Measurements from ENCODE around the gene ARL6IP6. TPM values are rescaled to one million over a fixed set of nuclear protein-coding genes. Genes with fewer than 3 reads are reported as not detected.
A peak's percentile ranks its signal among the peaks of the same experiment; 100 is the strongest.
"Not testable (repeated sequence)": the region's sequence is repeated elsewhere in the genome, so short reads cannot be mapped to it uniquely, and the experiment has no call there.

Gene ARL6IP6
- total and polyA plus RNA-seq, 5 experiments from 2014 or later = 13.4 to 27.0 (median 16.1) TPM

DNA sequence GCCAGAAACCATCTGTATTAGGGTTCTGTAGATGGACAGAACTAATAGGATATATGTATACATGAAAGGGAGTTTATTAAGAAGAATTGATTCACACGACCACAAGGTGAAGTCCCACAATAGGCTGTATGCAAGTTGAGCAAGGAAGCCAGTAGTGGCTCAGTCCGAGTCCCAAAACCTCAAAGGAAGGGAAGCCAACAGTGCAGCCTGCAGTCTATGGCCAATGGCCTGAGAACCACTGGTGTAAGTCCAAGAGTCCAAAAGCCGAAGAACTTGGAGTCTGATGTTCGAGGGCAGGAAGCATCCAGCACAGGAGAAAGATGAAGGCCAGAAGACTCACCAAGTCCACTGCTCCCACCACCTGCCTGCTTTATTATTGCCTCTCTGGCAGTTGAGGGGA lies 44.8 kb downstream of the ARL6IP6 start:
- ATAC-seq, H3K27ac Mint-ChIP-seq, H3K9me3 Mint-ChIP-seq, POLR2A ChIA-PET, DNase-seq, H3K4me3 Mint-ChIP-seq, H3K4me1 Mint-ChIP-seq, H3K27me3 Mint-ChIP-seq: not testable (repeated sequence)
- peaks cover 0 to 24% (median 10%) of the 10 kb centered on the region in 3 donors for H3K36me3 Mint-ChIP-seq

DNA sequence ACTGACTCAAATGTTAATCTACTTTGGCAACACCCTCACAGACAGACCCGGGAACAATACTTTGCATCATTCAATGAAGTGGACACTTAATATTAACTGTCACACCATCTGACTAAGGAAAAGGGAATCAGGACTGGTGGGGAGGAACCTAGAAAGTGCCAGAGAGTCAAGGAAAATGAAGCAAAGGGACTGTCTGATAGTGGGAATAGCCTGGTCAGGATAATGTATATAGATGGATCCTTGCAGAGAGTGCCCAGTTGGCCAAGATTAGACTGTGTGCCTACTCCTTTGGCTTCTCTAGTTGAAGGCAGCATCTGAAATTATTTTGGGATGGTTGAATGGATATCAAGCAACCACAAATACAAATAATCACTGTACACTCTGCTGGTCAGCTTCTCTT lies 45.2 kb downstream of the ARL6IP6 start:
- Mint-ChIP-seq H3K36me3 (peaks cover 0 to 24% (median 10%) of the 10 kb centered on the region in 3 donors), H3K27me3 (peaks cover 0 to 3% (median 0%) of the 10 kb centered on the region in 5 donors), H3K4me3 (no peak overlapping the region), H3K9me3 (no peaks in the 10 kb centered on the region), H3K4me1 (no peaks in the 10 kb centered on the region), H3K27ac (peak overlapping the region in 1 of 10 donors; percentile 46)
- POLR2A ChIA-PET = no interaction called here
- DNase-seq (no peak), ATAC-seq (no peak)

DNA sequence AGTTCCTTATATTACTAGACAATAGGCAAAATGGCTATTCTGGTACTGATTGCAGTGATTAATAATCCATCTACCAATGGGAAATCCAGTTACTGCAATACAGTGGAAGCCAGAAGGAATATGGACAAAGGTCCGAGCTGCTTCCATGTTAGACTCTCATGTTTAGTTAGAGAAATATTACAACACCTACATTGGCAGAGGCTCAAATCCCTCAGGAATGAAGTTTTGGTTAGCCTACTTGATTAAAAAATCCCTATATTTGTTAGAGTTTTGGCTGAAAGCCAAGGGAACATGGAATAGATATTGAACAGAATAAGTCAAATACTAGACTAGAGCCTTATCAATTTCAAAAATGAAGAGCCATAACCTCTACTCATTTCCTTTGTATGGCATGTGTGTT lies 48.5 kb downstream of the ARL6IP6 start:
- no peak for DNase-seq
- Mint-ChIP-seq H3K36me3 (peaks cover 0 to 7% (median 5%) of the 10 kb centered on the region in 3 donors), H3K9me3 (no peaks in the 10 kb centered on the region), H3K4me3 (no peak overlapping the region), H3K27me3 (peaks cover 0 to 3% (median 0%) of the 10 kb centered on the region in 5 donors), H3K27ac (no peak overlapping the region), H3K4me1 (no peaks in the 10 kb centered on the region)
- POLR2A ChIA-PET = no interaction called here
- no peak for ATAC-seq

DNA sequence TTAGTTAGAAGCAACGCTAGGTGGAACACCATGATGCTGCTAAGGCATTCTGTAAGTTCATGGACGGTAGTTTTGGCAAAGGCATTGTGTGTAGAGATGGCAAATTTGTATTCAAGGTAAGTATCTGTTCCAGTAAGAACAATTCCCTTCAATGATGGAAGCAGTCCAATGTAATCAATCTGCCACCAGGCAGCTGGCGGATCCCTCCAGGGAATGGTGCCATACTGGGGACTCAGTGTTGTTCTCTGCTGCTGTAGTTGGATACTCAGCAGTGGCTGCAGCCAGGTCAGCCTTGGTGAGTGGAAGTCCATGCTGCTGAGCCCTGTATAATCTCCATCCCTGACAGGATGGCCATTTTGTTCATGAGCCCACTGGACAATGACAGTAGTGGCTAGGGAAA lies 62.8 kb downstream of the ARL6IP6 start:
- H3K4me3 Mint-ChIP-seq = no peak overlapping the region
- no peaks in the 10 kb centered on the region for H3K4me1 Mint-ChIP-seq
- DNase-seq = no peak
- H3K27me3 Mint-ChIP-seq = peaks cover 8 to 30% (median 16%) of the 10 kb centered on the region in 5 donors
- no peaks in the 10 kb centered on the region for H3K36me3 Mint-ChIP-seq
- POLR2A ChIA-PET = no interaction called here
- H3K27ac Mint-ChIP-seq = no peak overlapping the region
- no peak for ATAC-seq
- H3K9me3 Mint-ChIP-seq = peaks cover 0 to 1% (median 0%) of the 10 kb centered on the region in 9 donors

DNA sequence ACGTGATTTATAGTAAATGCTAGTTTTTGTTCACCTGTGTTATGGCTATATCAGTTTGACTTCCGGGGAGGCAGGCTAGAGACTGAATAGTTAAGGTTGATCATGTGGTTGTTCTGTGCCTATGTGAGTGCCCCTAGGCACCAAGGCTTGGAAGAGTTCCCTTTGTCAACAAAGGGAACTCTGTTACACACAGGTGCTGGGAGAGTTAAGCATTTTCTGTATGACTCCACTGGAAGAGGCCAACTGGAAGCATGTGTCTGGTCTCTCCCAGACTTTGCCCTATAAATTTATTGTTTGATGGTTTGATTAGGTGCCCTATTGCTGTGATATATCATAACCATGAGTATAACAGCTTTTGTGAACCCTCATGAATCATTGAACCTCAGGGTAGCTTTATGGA lies 63.8 kb downstream of the ARL6IP6 start:
- Mint-ChIP-seq H3K27me3 (peaks cover 4 to 30% (median 12%) of the 10 kb centered on the region in 5 donors), H3K27ac (no peak overlapping the region), H3K9me3 (peaks cover 0 to 1% (median 0%) of the 10 kb centered on the region in 9 donors), H3K36me3 (no peaks in the 10 kb centered on the region), H3K4me3 (no peak overlapping the region), H3K4me1 (no peaks in the 10 kb centered on the region)
- DNase-seq = no peak
- POLR2A ChIA-PET = no interaction called here
- ATAC-seq = no peak

DNA sequence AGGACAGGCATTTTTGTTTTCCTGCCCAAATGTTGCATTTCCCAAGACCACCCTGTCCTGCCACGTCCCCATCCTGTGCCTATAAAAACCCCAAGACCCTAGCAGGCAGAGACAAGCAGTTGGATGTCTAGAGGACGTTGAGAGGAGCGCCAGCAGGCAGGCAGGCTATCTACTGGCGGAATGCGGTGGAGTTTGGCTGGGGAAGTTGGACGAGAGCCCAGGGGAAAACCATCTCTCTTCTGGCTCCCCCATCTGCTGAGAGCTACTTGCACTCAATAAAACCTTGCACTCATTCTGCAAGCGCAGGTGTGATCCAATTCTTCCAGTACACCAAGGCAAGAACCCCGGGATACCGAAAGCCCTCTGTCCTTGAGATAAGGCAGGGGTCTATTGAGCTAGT lies 72.5 kb downstream of the ARL6IP6 start:
- no peaks in the 10 kb centered on the region for H3K4me1 Mint-ChIP-seq
- DNase-seq = no peak
- no peaks in the 10 kb centered on the region for H3K36me3 Mint-ChIP-seq
- ATAC-seq = no peak
- POLR2A ChIA-PET = no interaction called here
- no peak overlapping the region for H3K27ac Mint-ChIP-seq
- peaks cover 0 to 17% (median 3%) of the 10 kb centered on the region in 5 donors for H3K27me3 Mint-ChIP-seq
- H3K4me3 Mint-ChIP-seq = no peak overlapping the region
- peaks cover 0 to 4% (median 0%) of the 10 kb centered on the region in 9 donors for H3K9me3 Mint-ChIP-seq

DNA sequence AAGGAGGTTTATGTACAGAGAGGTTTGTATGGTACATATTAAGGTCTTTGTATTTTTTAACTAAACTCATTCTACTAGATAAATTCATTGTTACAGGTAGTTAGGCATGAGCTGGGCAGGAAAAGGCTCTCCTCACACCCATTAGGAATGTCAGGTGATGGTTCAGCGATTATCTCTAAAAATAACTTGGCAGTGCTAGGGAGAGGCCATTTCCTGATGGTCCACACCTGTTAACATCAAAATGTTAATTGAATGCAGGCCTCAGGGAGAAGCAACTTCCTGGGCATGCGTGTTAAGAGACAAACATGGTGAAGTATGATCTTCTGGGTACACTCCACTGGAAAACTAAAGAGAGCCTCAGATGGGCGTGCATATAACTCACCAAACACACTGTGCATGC lies 73.6 kb downstream of the ARL6IP6 start:
- Mint-ChIP-seq H3K36me3 (no peaks in the 10 kb centered on the region), H3K4me1 (no peaks in the 10 kb centered on the region), H3K4me3 (no peak overlapping the region), H3K27ac (no peak overlapping the region), H3K27me3 (peaks cover 0 to 6% (median 2%) of the 10 kb centered on the region in 5 donors), H3K9me3 (peaks cover 0 to 4% (median 0%) of the 10 kb centered on the region in 9 donors)
- POLR2A ChIA-PET = no interaction called here
- no peak for DNase-seq
- no peak for ATAC-seq

DNA sequence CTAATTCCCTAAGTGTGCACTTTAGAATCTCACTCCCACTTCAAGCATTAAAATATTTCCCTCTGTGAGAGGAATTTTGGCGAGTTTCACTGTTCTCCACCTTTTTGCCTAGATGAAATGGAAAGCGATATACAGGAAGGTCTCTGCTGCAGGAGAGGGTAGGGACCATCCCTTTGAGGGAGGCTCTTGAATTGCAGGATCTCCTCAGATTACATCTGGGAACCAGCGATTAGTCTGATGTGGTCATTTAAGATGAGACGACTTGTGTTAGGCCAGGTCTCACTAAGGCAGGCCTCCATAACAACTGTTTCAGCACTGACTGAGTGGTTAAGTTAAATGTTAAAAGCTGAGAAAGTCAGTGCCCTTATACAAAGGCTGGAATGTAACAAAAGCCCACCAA lies 74.6 kb downstream of the ARL6IP6 start:
- no peaks in the 10 kb centered on the region for H3K36me3 Mint-ChIP-seq
- peaks cover 0 to 2% (median 0%) of the 10 kb centered on the region in 5 donors for H3K27me3 Mint-ChIP-seq
- no peaks in the 10 kb centered on the region for H3K4me1 Mint-ChIP-seq
- DNase-seq (no peak), ATAC-seq (no peak)
- H3K27ac Mint-ChIP-seq = no peak overlapping the region
- peaks cover 0 to under 1% (median 0%) of the 10 kb centered on the region in 9 donors for H3K9me3 Mint-ChIP-seq
- POLR2A ChIA-PET = no interaction called here
- no peak overlapping the region for H3K4me3 Mint-ChIP-seq

DNA sequence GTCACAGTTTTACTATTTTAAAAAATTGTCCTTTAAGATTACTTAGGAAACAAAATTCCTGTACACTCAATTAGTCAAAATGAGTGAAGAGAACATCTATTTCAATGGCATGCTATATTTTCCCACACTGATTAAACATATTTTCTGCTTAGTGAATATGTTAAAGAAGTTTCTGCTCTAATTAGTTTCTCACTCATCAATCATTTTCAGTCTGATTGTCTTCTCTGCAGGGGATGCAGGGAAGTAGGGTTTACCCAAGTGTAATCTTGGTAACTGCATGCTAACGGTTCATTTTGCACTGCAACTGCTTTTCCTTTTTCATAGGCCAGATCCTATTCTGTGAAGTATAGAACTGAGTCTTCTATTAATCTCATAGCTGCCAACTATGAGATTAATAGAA lies 78.5 kb downstream of the ARL6IP6 start:
- no peak overlapping the region for H3K4me3 Mint-ChIP-seq
- POLR2A ChIA-PET = no interaction called here
- no peaks in the 10 kb centered on the region for H3K4me1 Mint-ChIP-seq
- ATAC-seq (no peak), DNase-seq (no peak)
- peaks cover 0 to 5% (median 2%) of the 10 kb centered on the region in 5 donors for H3K27me3 Mint-ChIP-seq
- peaks cover 0 to 2% (median 0%) of the 10 kb centered on the region in 9 donors for H3K9me3 Mint-ChIP-seq
- no peaks in the 10 kb centered on the region for H3K36me3 Mint-ChIP-seq
- no peak overlapping the region for H3K27ac Mint-ChIP-seq

DNA sequence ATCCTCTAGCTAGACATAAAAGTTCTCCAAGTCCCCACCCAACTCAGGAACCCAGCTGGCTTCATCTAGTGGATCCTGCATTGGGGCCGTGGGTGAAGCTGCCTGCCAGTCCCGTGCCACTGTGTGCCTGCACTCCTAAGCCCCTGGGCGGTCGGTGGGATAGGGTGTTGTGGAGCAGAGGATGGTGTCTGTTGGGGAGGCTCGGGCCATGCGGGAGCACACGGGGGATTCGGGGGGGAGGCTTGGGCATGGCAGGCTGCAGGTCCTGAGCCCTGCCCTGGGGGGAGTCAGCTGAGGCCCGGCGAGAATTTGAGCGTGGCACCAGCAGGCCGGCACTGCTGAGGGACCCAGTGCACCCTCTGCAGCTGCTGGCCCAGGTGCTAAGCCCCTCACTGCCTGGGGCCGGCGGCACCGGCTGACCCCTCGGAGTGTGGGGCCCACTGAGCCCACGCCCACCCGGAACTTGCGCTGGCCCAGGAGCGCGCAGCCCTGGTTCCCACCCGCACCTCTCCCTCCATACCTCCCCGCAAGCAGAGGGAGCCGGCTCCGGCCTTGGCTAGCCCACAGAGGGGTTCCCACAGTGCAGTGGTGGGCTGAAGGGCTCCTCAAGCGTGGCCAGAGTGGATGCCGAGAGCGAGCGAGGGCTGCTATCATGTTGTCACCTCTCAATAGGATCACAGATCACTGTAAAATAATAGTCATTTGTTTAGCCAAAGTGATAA lies 86.4 kb downstream of the ARL6IP6 start:
- DNase-seq (no peak), ATAC-seq (no peak)
- H3K27ac Mint-ChIP-seq = no peak overlapping the region
- peaks cover 0 to 6% (median 2%) of the 10 kb centered on the region in 4 donors for H3K4me1 Mint-ChIP-seq
- no peaks in the 10 kb centered on the region for H3K36me3 Mint-ChIP-seq
- H3K9me3 Mint-ChIP-seq = peaks cover 0 to 4% (median 0%) of the 10 kb centered on the region in 9 donors
- H3K27me3 Mint-ChIP-seq = peaks cover 0 to 5% (median 2%) of the 10 kb centered on the region in 5 donors
- POLR2A ChIA-PET = no interaction called here
- peak overlapping the region in 1 of 10 donors; percentile 10 for H3K4me3 Mint-ChIP-seq

DNA sequence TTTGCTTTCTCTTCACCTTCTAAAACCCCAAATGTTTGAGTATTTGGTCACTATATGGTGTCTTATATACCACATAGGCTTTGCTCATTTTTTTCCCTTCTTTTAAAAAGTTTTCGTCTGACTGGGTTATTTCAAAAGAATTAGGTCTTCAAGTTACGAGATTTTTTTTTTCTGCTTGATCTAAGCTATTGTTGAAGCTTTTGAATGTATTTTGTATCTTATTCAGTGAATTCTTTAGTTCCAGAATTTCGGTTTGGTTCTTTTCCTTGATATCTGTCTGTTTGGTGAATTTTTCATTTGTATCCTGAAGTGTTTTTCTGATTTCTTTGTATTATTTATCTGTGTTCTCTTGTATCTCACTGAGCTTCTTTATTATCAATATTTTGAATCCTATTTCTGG lies 93.5 kb downstream of the ARL6IP6 start:
- Mint-ChIP-seq H3K36me3 (peaks cover 0 to 19% (median 0%) of the 10 kb centered on the region in 3 donors), H3K4me3 (no peak overlapping the region), H3K27me3 (peaks cover 2 to 28% (median 6%) of the 10 kb centered on the region in 5 donors), H3K4me1 (peaks cover 0 to 1% (median 0%) of the 10 kb centered on the region in 4 donors), H3K27ac (no peak overlapping the region), H3K9me3 (peaks cover 9 to 24% (median 18%) of the 10 kb centered on the region in 9 donors)
- no peak for DNase-seq
- no peak for ATAC-seq
- POLR2A ChIA-PET = no interaction called here

Measured in naive thymus-derived CD8-positive, alpha-beta T cell (primary cell).